DMS114 treated with DMSO at 0.1 percent for 48 hours (cell line): ENCODE data around the gene GTF2A1.
"Not testable (repeated sequence)": the region's sequence is repeated elsewhere in the genome, so short reads cannot be mapped to it uniquely, and the experiment has no call there.

Experiments used
- DNase-seq: peaks from one replicate; lab custom pipeline; 2025; ENCODE audit not compliant: unreplicated experiment; lab: John Stamatoyannopoulos, UW

Gene GTF2A1

GRCh38 chr14:81220830-81221578 is at the start of gene GTF2A1:
TSS of gene GTF2A1 (minus strand) at chr14:81220959. CDS start at chr14:81220518, 441 bp downstream.
- DNase-seq, result peak; percentile 87

GRCh38 chr14:81269979-81270375 is 49.2 kb upstream of the GTF2A1 start:
- no peak for DNase-seq

- peak; percentile 59 for DNase-seq
Measured at GRCh38 chr14:81269100-81269978, 48.6 kb upstream of the GTF2A1 start.

- no peak for DNase-seq
Measured at GRCh38 chr14:81268016-81268416, 47.3 kb upstream of the GTF2A1 start.

- DNase-seq, result no peak
Measured at GRCh38 chr14:81265636-81266169, 44.9 kb upstream of the GTF2A1 start.

- DNase-seq, result no peak
Measured at GRCh38 chr14:81264671-81265070, 43.9 kb upstream of the GTF2A1 start.

- no peak for DNase-seq
Measured at GRCh38 chr14:81263777-81264410, 43.1 kb upstream of the GTF2A1 start.

GRCh38 chr14:81261176-81261575 is 40.4 kb upstream of the GTF2A1 start:
- no peak for DNase-seq

- DNase-seq, result no peak
Measured at GRCh38 chr14:81260732-81261131, 40.0 kb upstream of the GTF2A1 start.

- DNase-seq, result no peak
Measured at GRCh38 chr14:81256289-81256960, 35.7 kb upstream of the GTF2A1 start.

GRCh38 chr14:81252278-81252677 is 31.5 kb upstream of the GTF2A1 start:
- no peak for DNase-seq

- DNase-seq, result no peak
Measured at GRCh38 chr14:81247271-81247766, 26.6 kb upstream of the GTF2A1 start.

GRCh38 chr14:81246461-81247270 is 25.9 kb upstream of the GTF2A1 start:
- no peak for DNase-seq

- no peak for DNase-seq
Measured at GRCh38 chr14:81245771-81246170, 25.0 kb upstream of the GTF2A1 start.

- not testable (repeated sequence) for DNase-seq
Measured at GRCh38 chr14:81244431-81244830, 23.7 kb upstream of the GTF2A1 start.

- no peak for DNase-seq
Measured at GRCh38 chr14:81243499-81243898, 22.7 kb upstream of the GTF2A1 start.

- DNase-seq, result not testable (repeated sequence)
Measured at GRCh38 chr14:81236849-81237248, 16.1 kb upstream of the GTF2A1 start.

- DNase-seq, result no peak
Measured at GRCh38 chr14:81236138-81236537, 15.4 kb upstream of the GTF2A1 start.

GRCh38 chr14:81235096-81235495 is 14.3 kb upstream of the GTF2A1 start:
- no peak for DNase-seq

- DNase-seq, result no peak
Measured at GRCh38 chr14:81234278-81234677, 13.5 kb upstream of the GTF2A1 start.
